Astrocyte (in vitro differentiated cells and primary cell): Measurements from ENCODE around the gene BABAM1. TPM values are rescaled to one million over a fixed set of nuclear protein-coding genes. Genes with fewer than 3 reads are reported as not detected.

ENCODE experiments used
- DNase-seq: peaks from one replicate; pipeline ENCODE4 v3.0.0-alpha.2; 2010; ENCODE audit warnings: low read depth
- FAIRE-seq: peaks from 2 replicates; lab custom pipeline; 2011; peaks lifted over from hg19 to GRCh38; lab: Jason Lieb, UNC
- H2AFZ ChIP-seq: 2 replicates; pipeline ENCODE4 v1.6.0; 2012; ENCODE audit warnings: low read depth, low read length, inconsistent platforms
- H3K27ac ChIP-seq: 2 replicates; pipeline ENCODE4 v1.5.1; 2011; ENCODE audit warnings: low read depth, low read length, inconsistent platforms
- H3K27me3 ChIP-seq: 2 replicates; pipeline ENCODE4 v1.6.0; 2011; ENCODE audit warnings: low read length, inconsistent platforms; ENCODE audit not compliant: insufficient read depth
- H3K36me3 ChIP-seq: 2 replicates; pipeline ENCODE4 v1.5.1; 2011; ENCODE audit warnings: low read length, inconsistent platforms; ENCODE audit not compliant: insufficient read depth
- H3K4me1 ChIP-seq: 2 replicates; pipeline ENCODE4 v1.5.1; 2011; ENCODE audit warnings: low read length, inconsistent platforms; ENCODE audit not compliant: insufficient read depth
- H3K4me2 ChIP-seq: 2 replicates; pipeline ENCODE4 v1.6.0; 2012; ENCODE audit warnings: low read length, inconsistent platforms
- H3K4me3 ChIP-seq: 2 replicates; pipeline ENCODE4 v1.5.1; 2011; ENCODE audit warnings: low read depth, mild to moderate bottlenecking, low read length, inconsistent platforms; ENCODE audit not compliant: insufficient read depth
- H3K79me2 ChIP-seq: 2 replicates; pipeline ENCODE4 v1.6.0; 2012; ENCODE audit warnings: mild to moderate bottlenecking, low read length, inconsistent platforms; ENCODE audit not compliant: insufficient read depth
- H3K9ac ChIP-seq: 2 replicates; pipeline ENCODE4 v1.6.0; 2012; ENCODE audit warnings: mild to moderate bottlenecking, low read length, inconsistent platforms
- H3K9me3 ChIP-seq: 2 replicates; pipeline ENCODE4 v1.5.1; 2012; ENCODE audit warnings: low read depth, mild to moderate bottlenecking, low read length, inconsistent platforms; ENCODE audit not compliant: insufficient read depth
- H4K20me1 ChIP-seq: 2 replicates; pipeline ENCODE4 v1.6.0; 2012; ENCODE audit warnings: low read length, inconsistent platforms; ENCODE audit not compliant: insufficient read depth
- H3K27ac Mint-ChIP-seq: one replicate; pipeline ENCODE4 v1.8.0; 2021; ENCODE audit warnings: mild to moderate bottlenecking, mixed read lengths; ENCODE audit not compliant: unreplicated experiment
- H3K27me3 Mint-ChIP-seq: one replicate; pipeline ENCODE4 v1.8.0; 2021; ENCODE audit warnings: low read depth, mixed read lengths; ENCODE audit not compliant: unreplicated experiment
- H3K36me3 Mint-ChIP-seq: one replicate; pipeline ENCODE4 v1.8.0; 2021; ENCODE audit warnings: low read depth, mixed read lengths; ENCODE audit not compliant: unreplicated experiment
- H3K4me1 Mint-ChIP-seq: one replicate; pipeline ENCODE4 v1.8.0; 2021; ENCODE audit warnings: low read depth, mixed read lengths; ENCODE audit not compliant: unreplicated experiment
- H3K4me3 Mint-ChIP-seq: one replicate; pipeline ENCODE4 v1.8.0; 2021; ENCODE audit warnings: mild to moderate bottlenecking, moderate library complexity, mixed read lengths; ENCODE audit not compliant: unreplicated experiment
- H3K9me3 Mint-ChIP-seq: one replicate; pipeline ENCODE4 v1.8.0; 2021; ENCODE audit warnings: mild to moderate bottlenecking, mixed read lengths; ENCODE audit not compliant: unreplicated experiment
- CTCF ChIP-seq: IDR thresholded peaks from 2 replicates; pipeline ENCODE4 v1.5.1; 2011; ENCODE audit warnings: low read depth, mild to moderate bottlenecking, inconsistent platforms, low read length, moderate library complexity; ENCODE audit not compliant: insufficient read depth
- EZH2 ChIP-seq: IDR thresholded peaks from 2 replicates; pipeline ENCODE4 v1.6.1; 2012; ENCODE audit warnings: mild to moderate bottlenecking, low read length, inconsistent platforms; ENCODE audit not compliant: insufficient read depth
- total RNA-seq: library from RNA; stranded (reverse); gene quantifications from 2 replicates; pipeline ENCODE4 v1.2.1, GENCODE V29; 2021

BABAM1 gene
- total RNA-seq, 1 donor from 2014 or later = 112 TPM

- no peaks in the 10 kb centered on the region for H3K79me2 ChIP-seq
- Mint-ChIP-seq H3K4me1 (no peaks in the 10 kb centered on the region), H3K9me3 (no peaks in the 10 kb centered on the region), H3K27ac (no peak overlapping the region), H3K36me3 (peaks cover 4% of the 10 kb centered on the region), H3K27me3 (peaks cover 3% of the 10 kb centered on the region), H3K4me3 (no peak overlapping the region)
- H3K4me3 ChIP-seq = no peak overlapping the region
- no peak for DNase-seq
- no peak overlapping the region for H3K9ac ChIP-seq
- no peak for FAIRE-seq
- H4K20me1 ChIP-seq = no peaks in the 10 kb centered on the region
- H2AFZ ChIP-seq = no peak overlapping the region
- H3K9me3 ChIP-seq = no peaks in the 10 kb centered on the region
- H3K4me2 ChIP-seq = no peak overlapping the region
- peaks cover under 1% of the 10 kb centered on the region for H3K4me1 ChIP-seq
- TF ChIP-seq EZH2 (no peak), CTCF (no peak)
- H3K27me3 ChIP-seq = no peaks in the 10 kb centered on the region
- no peaks in the 10 kb centered on the region for H3K36me3 ChIP-seq
- no peak overlapping the region for H3K27ac ChIP-seq
Measured at GRCh38 chr19:17286752-17287151, 19.5 kb downstream of the BABAM1 start.

- Mint-ChIP-seq H3K4me3 (no peak overlapping the region), H3K27ac (no peak overlapping the region), H3K36me3 (peaks cover 4% of the 10 kb centered on the region), H3K4me1 (no peaks in the 10 kb centered on the region), H3K9me3 (no peaks in the 10 kb centered on the region), H3K27me3 (no peaks in the 10 kb centered on the region)
- Histone ChIP-seq H3K9me3 (no peaks in the 10 kb centered on the region), H3K4me2 (peak overlapping the region; percentile 59), H2AFZ (peak overlapping the region; percentile 50), H3K79me2 (no peaks in the 10 kb centered on the region), H3K4me3 (no peak overlapping the region), H3K4me1 (peaks cover 5% of the 10 kb centered on the region), H3K36me3 (no peaks in the 10 kb centered on the region), H3K27me3 (no peaks in the 10 kb centered on the region), H4K20me1 (no peaks in the 10 kb centered on the region), H3K27ac (no peak overlapping the region), H3K9ac (no peak overlapping the region)
- TF ChIP-seq EZH2 (no peak), CTCF (no peak)
- FAIRE-seq (no peak), DNase-seq (peak; percentile 85)
Measured at GRCh38 chr19:17289489-17289888, 22.2 kb downstream of the BABAM1 start.

GRCh38 chr19:17292301-17293074 lies 25.2 kb downstream of the BABAM1 start:
- Histone ChIP-seq H3K27me3 (no peaks in the 10 kb centered on the region), H3K9me3 (no peaks in the 10 kb centered on the region), H3K4me2 (peak overlapping the region; percentile 91), H2AFZ (peak overlapping the region; percentile 99), H3K9ac (peak overlapping the region; percentile 75), H3K27ac (no peak overlapping the region), H3K79me2 (no peaks in the 10 kb centered on the region), H4K20me1 (no peaks in the 10 kb centered on the region), H3K4me3 (peak overlapping the region; percentile 60), H3K36me3 (no peaks in the 10 kb centered on the region), H3K4me1 (peaks cover 5% of the 10 kb centered on the region)
- FAIRE-seq (no peak), DNase-seq (peak; percentile 67)
- no peaks in the 10 kb centered on the region for H3K27me3 Mint-ChIP-seq
- peaks cover 7% of the 10 kb centered on the region for H3K36me3 Mint-ChIP-seq
- H3K4me3 Mint-ChIP-seq = peak overlapping the region; percentile 82
- peaks cover 2% of the 10 kb centered on the region for H3K4me1 Mint-ChIP-seq
- TF ChIP-seq CTCF (peak; percentile 71), EZH2 (no peak)
- peaks cover 1% of the 10 kb centered on the region for H3K9me3 Mint-ChIP-seq
- H3K27ac Mint-ChIP-seq = peak overlapping the region; percentile 66
